H1 (cell line): ENCODE results near the gene CTLA4. TPM values are rescaled to one million over a fixed set of nuclear protein-coding genes. Genes with fewer than 3 reads are reported as not detected.
A peak's percentile ranks its signal among the peaks of the same experiment; 100 is the strongest.

Experiments
- CTCF ChIA-PET: fragments of 300-600 bp; sonication (Branson Sonifier 250); formaldehyde crosslinking; loops from one replicate; lab custom pipeline; 2021; ENCODE audit not compliant: partially characterized antibody; lab: Charles Lee
- POLR2A ChIA-PET: fragments of 300-600 bp; sonication (Branson Sonifier 250); formaldehyde crosslinking; loops from one replicate; lab custom pipeline; 2021; ENCODE audit warnings: inconsistent platforms; ENCODE audit not compliant: partially characterized antibody; lab: Charles Lee
- DNase-seq, 2 experiments: peaks; one replicate each; pipeline versions ENCODE4 v3.0.0 to v3.0.0-alpha.2; 2010 to 2022; ENCODE audit warnings: low spot score in 2 of 2, low read depth in 1 of 2, mixed read lengths in 1 of 2
- FAIRE-seq: peaks from 2 replicates; lab custom pipeline; 2011; peaks lifted over from hg19 to GRCh38; lab: Jason Lieb, UNC
- H2AFZ ChIP-seq: 2 replicates; pipeline ENCODE4 v1.8.1; 2012; ENCODE audit warnings: low read length, inconsistent platforms
- H2AK5ac ChIP-seq: 2 replicates; pipeline ENCODE4 v1.6.1; 2013; ENCODE audit warnings: low read depth, low read length
- H2BK120ac ChIP-seq: replicated peaks from 2 replicates; pipeline ENCODE3; 2013; ENCODE audit warnings: low read depth, low read length, inconsistent platforms
- H2BK12ac ChIP-seq: 2 replicates; pipeline ENCODE4 v1.6.1; 2013; ENCODE audit warnings: low read depth, low read length
- H2BK15ac ChIP-seq: 2 replicates; pipeline ENCODE4 v1.6.1; 2013; ENCODE audit warnings: low read length
- H2BK20ac ChIP-seq: 2 replicates; pipeline ENCODE4 v1.6.1; 2013; ENCODE audit warnings: low read length
- H2BK5ac ChIP-seq: 2 replicates; pipeline ENCODE4 v1.6.1; 2013; ENCODE audit warnings: low read depth, low read length
- H3K14ac ChIP-seq: 2 replicates; pipeline ENCODE4 v1.6.1; 2013; ENCODE audit warnings: inconsistent platforms; ENCODE audit not compliant: insufficient read length
- H3K18ac ChIP-seq: 2 replicates; pipeline ENCODE4 v1.6.1; 2013; ENCODE audit warnings: low read length; ENCODE audit errors: extremely low read depth
- H3K23ac ChIP-seq: 2 replicates; pipeline ENCODE4 v1.6.1; 2013; ENCODE audit warnings: inconsistent platforms; ENCODE audit not compliant: insufficient read length
- H3K23me2 ChIP-seq: 2 replicates; pipeline ENCODE4 v1.6.1; 2013; ENCODE audit warnings: low read depth, low read length
- H3K27ac ChIP-seq: 2 replicates; pipeline ENCODE4 v1.6.1; 2011; ENCODE audit warnings: low read depth, low read length, inconsistent platforms
- H3K27me3 ChIP-seq, 4 experiments: replicated peaks in 1 of 4; 1 replicate in 1 of 4; 2 replicates in 3 of 4; pipeline versions ENCODE4 v1.6.1 to v1.8.1; 2011 to 2013; ENCODE audit warnings: low read length in 3 of 4, mild to moderate bottlenecking in 3 of 4, inconsistent platforms in 2 of 4, mixed read lengths in 2 of 4, moderate library complexity in 1 of 4; ENCODE audit not compliant: control insufficient read depth in 3 of 4, insufficient read depth in 3 of 4; ENCODE audit errors: extremely low read depth in 1 of 4
- H3K36me3 ChIP-seq, 4 experiments: 2 replicates each; pipeline versions ENCODE4 v1.6.1 to v1.8.1; 2011 to 2013; ENCODE audit warnings: mild to moderate bottlenecking in 4 of 4, low read length in 3 of 4, moderate library complexity in 2 of 4, control low read depth in 1 of 4, inconsistent platforms in 1 of 4; ENCODE audit not compliant: insufficient read depth in 4 of 4, control insufficient read depth in 2 of 4
- H3K4ac ChIP-seq: replicated peaks from 2 replicates; pipeline ENCODE3; 2013; ENCODE audit warnings: low read length, low read depth, mixed read lengths, inconsistent platforms; ENCODE audit not compliant: insufficient read length
- H3K4me1 ChIP-seq, 4 experiments: replicated peaks in 1 of 4; 1 replicate in 1 of 4; 2 replicates in 3 of 4; pipeline versions ENCODE4 v1.6.1 to v1.8.1; 2011 to 2013; ENCODE audit warnings: low read length in 3 of 4, inconsistent platforms in 2 of 4, mixed read lengths in 1 of 4; ENCODE audit not compliant: insufficient read depth in 4 of 4, control insufficient read depth in 3 of 4
- H3K4me2 ChIP-seq, 2 experiments: 2 replicates each; pipeline versions ENCODE4 v1.6.1 to v1.8.1; 2011 to 2013; ENCODE audit warnings: low read depth in 2 of 2, low read length in 2 of 2, control low read depth in 1 of 2, inconsistent platforms in 1 of 2, mild to moderate bottlenecking in 1 of 2; ENCODE audit not compliant: insufficient read depth in 1 of 2
- H3K4me3 ChIP-seq, 4 experiments: fragments of 200-600, 300-600 bp in 1 of 4; sonication (generic), shearing (Covaris generic), sonication (Bioruptor Twin) in 1 of 4; 2 replicates each; pipeline versions ENCODE4 v1.5.1 to v1.8.1; 2011 to 2016; ENCODE audit warnings: low read length in 4 of 4, low read depth in 3 of 4, control low read depth in 2 of 4, inconsistent platforms in 2 of 4, mild to moderate bottlenecking in 2 of 4, mixed read lengths in 1 of 4, moderate library complexity in 1 of 4; ENCODE audit not compliant: insufficient read depth in 2 of 4; ENCODE audit errors: extremely low read depth in 1 of 4
- H3K56ac ChIP-seq: replicated peaks from 2 replicates; pipeline ENCODE3; 2013; ENCODE audit warnings: low read depth, mild to moderate bottlenecking, mixed read lengths, low read length, inconsistent platforms; ENCODE audit not compliant: insufficient read length
- H3K79me1 ChIP-seq: 2 replicates; pipeline ENCODE4 v1.6.1; 2013; ENCODE audit warnings: low read depth, low read length, control low read depth
- H3K79me2 ChIP-seq, 2 experiments: 2 replicates each; pipeline versions ENCODE4 v1.6.1 to v1.8.1; 2012 to 2013; ENCODE audit warnings: low read length in 2 of 2, mild to moderate bottlenecking in 2 of 2, inconsistent platforms in 1 of 2; ENCODE audit not compliant: insufficient read depth in 2 of 2, control insufficient read depth in 1 of 2
- H3K9ac ChIP-seq, 4 experiments: replicated peaks in 1 of 4; 1 replicate in 1 of 4; 2 replicates in 3 of 4; pipeline versions ENCODE4 v1.6.1 to v1.8.1; 2011 to 2013; ENCODE audit warnings: low read depth in 3 of 4, low read length in 3 of 4, control low read depth in 2 of 4, mild to moderate bottlenecking in 2 of 4, moderate library complexity in 2 of 4, inconsistent platforms in 1 of 4; ENCODE audit errors: extremely low read depth in 1 of 4
- H3K9me3 ChIP-seq, 2 experiments: 2 replicates each; pipeline versions ENCODE4 v1.6.1 to v1.8.1; 2012 to 2013; ENCODE audit warnings: mild to moderate bottlenecking in 2 of 2, moderate library complexity in 2 of 2, control low read depth in 1 of 2, inconsistent platforms in 1 of 2, low read depth in 1 of 2, low read length in 1 of 2, mixed read lengths in 1 of 2; ENCODE audit not compliant: insufficient read depth in 2 of 2
- H4K20me1 ChIP-seq, 2 experiments: replicated peaks in 1 of 2; 2 replicates each; pipeline versions ENCODE3 to v1.8.1; 2011 to 2013; ENCODE audit warnings: inconsistent platforms in 2 of 2, low read length in 2 of 2, mild to moderate bottlenecking in 1 of 2; ENCODE audit not compliant: insufficient read depth in 2 of 2, control insufficient read depth in 1 of 2
- H4K5ac ChIP-seq: 2 replicates; pipeline ENCODE4 v1.6.1; 2013; ENCODE audit warnings: low read length, low read depth, mixed read lengths, inconsistent platforms; ENCODE audit not compliant: insufficient read length
- H4K8ac ChIP-seq: 2 replicates; pipeline ENCODE4 v1.8.0; 2013; ENCODE audit warnings: mild to moderate bottlenecking, moderate library complexity, low read length, inconsistent platforms; ENCODE audit not compliant: insufficient read depth; ENCODE audit errors: extremely low read depth
- H4K91ac ChIP-seq: replicated peaks from 2 replicates; pipeline ENCODE3; 2013; ENCODE audit warnings: low read length, mixed read lengths, inconsistent platforms; ENCODE audit not compliant: insufficient read length
- JUN ChIP-seq: IDR thresholded peaks from 2 replicates; pipeline ENCODE4 v1.6.1; 2011; ENCODE audit warnings: low read depth, mild to moderate bottlenecking, improper control_type of control experiment, low read length
- MAFK ChIP-seq: IDR thresholded peaks from 2 replicates; pipeline ENCODE4 v1.6.1; 2012; ENCODE audit warnings: low read depth, mild to moderate bottlenecking, improper control_type of control experiment, low read length
- WGBS, 2 experiments: shearing (Covaris generic) in 1 of 2; methylation state at CpG; one replicate each; pipeline versions ENCODE4 v1.1.6 to v1.1.7; 2013 to 2015; ENCODE audit warnings: low lambda C conversion rate in 2 of 2, mixed read lengths in 2 of 2, inconsistent platforms in 1 of 2, low coverage in 1 of 2, missing lambda C conversion rate in 1 of 2; ENCODE audit not compliant: insufficient replicate concordance in 2 of 2, insufficient coverage in 1 of 2, insufficient read length in 1 of 2; ENCODE audit errors: extremely low coverage in 1 of 2, missing lambda C conversion rate in 1 of 2; 5-methylcytosine and 5-hydroxymethylcytosine counted together
- polyA plus RNA-seq, 7 experiments: library from polyadenylated mRNA; depleted of rRNA in 3 of 7; stranded (reverse) in 5 of 7; unstranded in 2 of 7; fragments of >200 nt in 5 of 7; fragments of 200-250 nt in 2 of 7; gene quantifications; 1 replicate in 5 of 7; 2 replicates in 1 of 7; 4 replicates in 1 of 7; pipeline versions ENCODE4 v1.2.1 to v1.2.3, GENCODE V29; 2011 to 2013; ENCODE audit warnings: missing spikeins in 2 of 7, mixed read lengths in 2 of 7
- total RNA-seq: library from RNA; stranded (reverse); fragmentation: NEBNext Ultra II Directional; extraction: Animal tissue kit (Norgen Biotek cat#: 25700); gene quantifications from 2 replicates; pipeline ENCODE4 v1.2.1, GENCODE V29; 2021

Gene CTLA4
- total and polyA plus RNA-seq, 2 of the 8 experiments (the other 6 are each of a cell fraction or from before 2014, with no cell fraction given), result not detected

DNA sequence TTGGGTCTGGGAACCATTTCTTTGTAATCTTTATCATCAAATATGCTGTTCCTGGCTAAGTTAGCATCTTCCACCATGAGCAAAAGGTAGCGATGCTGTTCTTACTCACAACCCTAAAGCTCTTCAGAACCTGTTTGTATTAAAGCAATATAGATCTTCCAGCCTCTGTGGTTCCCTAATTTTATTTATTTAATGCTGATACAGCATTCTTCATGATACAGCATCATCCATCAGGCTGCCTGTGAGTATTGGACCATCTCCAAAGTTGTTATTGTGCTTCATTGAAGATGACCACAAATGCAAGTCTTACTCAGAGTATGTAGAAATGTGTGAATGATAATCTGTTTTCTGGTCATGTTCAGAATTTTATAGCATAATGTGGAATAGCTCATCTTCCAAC is 40.9 kb upstream of the CTLA4 start:
- no peak overlapping the region for H4K5ac ChIP-seq
- no peaks in the 10 kb centered on the region for H3K27me3 ChIP-seq
- no peak overlapping the region for H2BK120ac ChIP-seq
- H3K79me2 ChIP-seq, result no peaks in the 10 kb centered on the region
- H4K91ac ChIP-seq, result no peak overlapping the region
- ChIA-PET POLR2A (no interaction called here), CTCF (interaction anchor here (1.3 kb wide), 1 partner anchor 11 kb away, joined by 4 read pairs; no protein-coding TSS in a partner anchor)
- H3K14ac ChIP-seq, result no peak overlapping the region
- H4K8ac ChIP-seq, result no peak overlapping the region
- H4K20me1 ChIP-seq, result no peaks in the 10 kb centered on the region
- no peak overlapping the region for H3K18ac ChIP-seq
- H3K4me3 ChIP-seq, result no peak overlapping the region
- H2BK5ac ChIP-seq, result no peak overlapping the region
- H3K79me1 ChIP-seq, result no peaks in the 10 kb centered on the region
- no peak overlapping the region for H2AFZ ChIP-seq
- no peak for FAIRE-seq
- no peak for TF ChIP-seq JUN
- 0 out of 2 replicates have a peak, but pooled peaks have one; percentile 43 for TF ChIP-seq MAFK
- no peak overlapping the region for H3K23ac ChIP-seq
- no peaks in the 10 kb centered on the region for H3K36me3 ChIP-seq
- H3K56ac ChIP-seq, result no peak overlapping the region
- H2BK12ac ChIP-seq, result no peak overlapping the region
- no peak overlapping the region for H2BK15ac ChIP-seq
- H3K4me2 ChIP-seq, result no peak overlapping the region
- H2AK5ac ChIP-seq, result no peak overlapping the region
- no peak for DNase-seq
- no peaks in the 10 kb centered on the region for H3K4me1 ChIP-seq
- no peak overlapping the region for H3K4ac ChIP-seq
- no peaks in the 10 kb centered on the region for H3K23me2 ChIP-seq
- no peak overlapping the region for H2BK20ac ChIP-seq
- 95% methylated on average over 1 of the region's 1 CpG; no CpG with 5 or more reads in 1 of the 2 experiments for WGBS, 2 experiments
- no peak overlapping the region for H3K27ac ChIP-seq
- H3K9me3 ChIP-seq, result peaks cover 5 to 6% of the 10 kb centered on the region in 2 experiments; a peak in 2 of 4 replicates
- H3K9ac ChIP-seq, result no peak overlapping the region
